WTC11 (cell line): ENCODE results near the gene FAM13A. TPM values are rescaled to one million over a fixed set of nuclear protein-coding genes. Genes with fewer than 3 reads are reported as not detected.

ENCODE experiments used
- ATAC-seq: fragments of 200-7000 bp; cut with Tn5 transposase; 2 replicates; pipeline ENCODE4 v1.10.0; 2021; ENCODE audit warnings: mild to moderate bottlenecking, moderate library complexity
- CTCF ChIA-PET: fragments of 300-600 bp; sonication (Branson Sonifier 250); formaldehyde crosslinking; loops from one replicate; lab custom pipeline; 2021; ENCODE audit warnings: antibody characterized with exemption; lab: Charles Lee
- POLR2A ChIA-PET: fragments of 350-600 bp; sonication (Branson Sonifier 250); formaldehyde crosslinking; loops from one replicate; lab custom pipeline; 2021; ENCODE audit warnings: antibody characterized with exemption; lab: Charles Lee
- DNase-seq: peaks from one replicate; pipeline ENCODE4 v3.0.0; 2021; ENCODE audit warnings: low spot score
- H3K27ac Mint-ChIP-seq: 2 replicates; pipeline ENCODE4 v1.8.0; 2021; ENCODE audit warnings: mixed read lengths
- H3K27me3 Mint-ChIP-seq: 2 replicates; pipeline ENCODE4 v1.8.0; 2021; ENCODE audit warnings: low read depth, mild to moderate bottlenecking, moderate library complexity, mixed read lengths
- H3K36me3 Mint-ChIP-seq: 2 replicates; pipeline ENCODE4 v1.8.0; 2021; ENCODE audit warnings: mixed read lengths
- H3K4me1 Mint-ChIP-seq: 2 replicates; pipeline ENCODE4 v1.8.0; 2022; ENCODE audit warnings: mixed read lengths
- H3K4me3 Mint-ChIP-seq: 2 replicates; pipeline ENCODE4 v1.8.0; 2021; ENCODE audit warnings: mild to moderate bottlenecking, moderate library complexity, mixed read lengths
- H3K9me3 Mint-ChIP-seq: 2 replicates; pipeline ENCODE4 v1.8.0; 2021; ENCODE audit warnings: mixed read lengths
- ATF1 ChIP-seq: sonication (generic); formaldehyde crosslinking; IDR thresholded peaks from 2 replicates; pipeline ENCODE4 v1.8.1; 2023; ENCODE audit warnings: mild to moderate bottlenecking, moderate library complexity, missing genetic modification reagents
- ELF4 ChIP-seq: sonication (generic); formaldehyde crosslinking; IDR thresholded peaks from 2 replicates; pipeline ENCODE4 v1.8.1; 2022; ENCODE audit warnings: low read depth, mild to moderate bottlenecking, moderate library complexity, missing genetic modification reagents
- ESRRA ChIP-seq: sonication (generic); formaldehyde crosslinking; IDR thresholded peaks from 2 replicates; pipeline ENCODE4 v1.8.1; 2022; ENCODE audit warnings: mild to moderate bottlenecking, missing genetic modification reagents, borderline replicate concordance
- FOXK1 ChIP-seq: sonication (generic); formaldehyde crosslinking; IDR thresholded peaks from 2 replicates; pipeline ENCODE4 v1.8.0; 2022; ENCODE audit warnings: mild to moderate bottlenecking, moderate library complexity, missing genetic modification reagents
- NR1H2 ChIP-seq: sonication (generic); formaldehyde crosslinking; IDR thresholded peaks from 2 replicates; pipeline ENCODE4 v1.9.0; 2021; ENCODE audit warnings: mild to moderate bottlenecking, moderate library complexity, missing genetic modification reagents
- SMAD3 ChIP-seq: sonication (generic); formaldehyde crosslinking; IDR thresholded peaks from 2 replicates; pipeline ENCODE4 v1.8.0; 2022; ENCODE audit warnings: missing genetic modification reagents, mild to moderate bottlenecking, borderline replicate concordance
- total RNA-seq: library from RNA; stranded (reverse); gene quantifications from 3 replicates; pipeline ENCODE4 v1.2.3, GENCODE V29; 2021
- TF ChIP-seq, protein P1 (sequence below): sonication (generic); formaldehyde crosslinking; IDR thresholded peaks from 2 replicates; pipeline ENCODE4 v1.8.1; 2023; ENCODE audit warnings: mild to moderate bottlenecking, moderate library complexity, missing genetic modification reagents
- TF ChIP-seq, protein P2 (sequence below): sonication (generic); formaldehyde crosslinking; IDR thresholded peaks from 2 replicates; pipeline ENCODE4 v1.8.1; 2022; ENCODE audit warnings: low read depth, mild to moderate bottlenecking, moderate library complexity, missing genetic modification reagents, borderline replicate concordance
- TF ChIP-seq, protein P3 (sequence below): sonication (generic); formaldehyde crosslinking; IDR thresholded peaks from 2 replicates; pipeline ENCODE4 v1.8.0; 2022; ENCODE audit warnings: missing genetic modification reagents
- TF ChIP-seq, protein P4 (sequence below): fragments of 250-450 bp; sonication (Bioruptor Pico); IDR thresholded peaks from 2 replicates; pipeline ENCODE4 v1.9.0; 2021; ENCODE audit warnings: moderate library complexity, mild to moderate bottlenecking, inconsistent platforms, borderline replicate concordance
- TF ChIP-seq, protein P5 (sequence below): sonication (generic); formaldehyde crosslinking; IDR thresholded peaks from 2 replicates; pipeline ENCODE4 v1.8.1; 2022; ENCODE audit warnings: missing genetic modification reagents, borderline replicate concordance
- TF ChIP-seq, protein P6 (sequence below): sonication (generic); formaldehyde crosslinking; conservative IDR thresholded peaks from 2 replicates; pipeline ENCODE4 v1.8.1; 2023; ENCODE audit warnings: mild to moderate bottlenecking, low read depth, missing genetic modification reagents, moderate library complexity

Gene FAM13A
- total RNA-seq, 1 experiment from 2014 or later, result 14.6 TPM

DNA sequence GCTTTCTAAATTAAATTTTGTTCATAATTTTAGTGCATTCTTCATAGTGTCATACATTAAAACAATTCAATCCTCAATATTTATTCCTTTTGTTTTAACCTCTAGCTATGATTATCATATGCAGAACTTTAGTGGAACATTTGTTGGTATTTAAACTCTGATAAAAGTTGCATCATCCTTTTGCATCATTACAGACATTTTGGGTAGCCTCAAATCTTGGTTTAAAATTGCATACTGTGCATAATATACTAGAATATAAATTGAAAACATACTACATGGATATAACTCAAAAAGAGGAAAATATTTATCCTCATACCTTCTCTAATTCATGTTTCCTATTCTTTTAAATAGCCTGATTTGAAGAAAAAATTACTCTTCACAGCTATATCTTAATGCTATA is 262.0 kb downstream of the FAM13A start:
- peaks cover 8% of the 10 kb centered on the region; the same call in 1 of the 2 replicates for H3K9me3 Mint-ChIP-seq
- TF ChIP-seq, protein P1, sequence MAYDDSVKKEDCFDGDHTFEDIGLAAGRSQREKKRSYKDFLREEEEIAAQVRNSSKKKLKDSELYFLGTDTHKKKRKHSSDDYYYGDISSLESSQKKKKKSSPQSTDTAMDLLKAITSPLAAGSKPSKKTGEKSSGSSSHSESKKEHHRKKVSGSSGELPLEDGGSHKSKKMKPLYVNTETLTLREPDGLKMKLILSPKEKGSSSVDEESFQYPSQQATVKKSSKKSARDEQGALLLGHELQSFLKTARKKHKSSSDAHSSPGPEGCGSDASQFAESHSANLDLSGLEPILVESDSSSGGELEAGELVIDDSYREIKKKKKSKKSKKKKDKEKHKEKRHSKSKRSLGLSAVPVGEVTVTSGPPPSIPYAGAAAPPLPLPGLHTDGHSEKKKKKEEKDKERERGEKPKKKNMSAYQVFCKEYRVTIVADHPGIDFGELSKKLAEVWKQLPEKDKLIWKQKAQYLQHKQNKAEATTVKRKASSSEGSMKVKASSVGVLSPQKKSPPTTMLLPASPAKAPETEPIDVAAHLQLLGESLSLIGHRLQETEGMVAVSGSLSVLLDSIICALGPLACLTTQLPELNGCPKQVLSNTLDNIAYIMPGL (CRISPR knock-in tag), result no peak
- TF ChIP-seq ELF4 (no peak), SMAD3 (CRISPR knock-in tag) (no peak), FOXK1 (CRISPR knock-in tag) (no peak), NR1H2 (CRISPR knock-in tag) (no peak), ATF1 (no peak), ESRRA (CRISPR knock-in tag) (no peak)
- TF ChIP-seq, protein P2, sequence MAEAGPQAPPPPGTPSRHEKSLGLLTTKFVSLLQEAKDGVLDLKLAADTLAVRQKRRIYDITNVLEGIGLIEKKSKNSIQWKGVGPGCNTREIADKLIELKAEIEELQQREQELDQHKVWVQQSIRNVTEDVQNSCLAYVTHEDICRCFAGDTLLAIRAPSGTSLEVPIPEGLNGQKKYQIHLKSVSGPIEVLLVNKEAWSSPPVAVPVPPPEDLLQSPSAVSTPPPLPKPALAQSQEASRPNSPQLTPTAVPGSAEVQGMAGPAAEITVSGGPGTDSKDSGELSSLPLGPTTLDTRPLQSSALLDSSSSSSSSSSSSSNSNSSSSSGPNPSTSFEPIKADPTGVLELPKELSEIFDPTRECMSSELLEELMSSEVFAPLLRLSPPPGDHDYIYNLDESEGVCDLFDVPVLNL, result no peak
- TF ChIP-seq, protein P3, sequence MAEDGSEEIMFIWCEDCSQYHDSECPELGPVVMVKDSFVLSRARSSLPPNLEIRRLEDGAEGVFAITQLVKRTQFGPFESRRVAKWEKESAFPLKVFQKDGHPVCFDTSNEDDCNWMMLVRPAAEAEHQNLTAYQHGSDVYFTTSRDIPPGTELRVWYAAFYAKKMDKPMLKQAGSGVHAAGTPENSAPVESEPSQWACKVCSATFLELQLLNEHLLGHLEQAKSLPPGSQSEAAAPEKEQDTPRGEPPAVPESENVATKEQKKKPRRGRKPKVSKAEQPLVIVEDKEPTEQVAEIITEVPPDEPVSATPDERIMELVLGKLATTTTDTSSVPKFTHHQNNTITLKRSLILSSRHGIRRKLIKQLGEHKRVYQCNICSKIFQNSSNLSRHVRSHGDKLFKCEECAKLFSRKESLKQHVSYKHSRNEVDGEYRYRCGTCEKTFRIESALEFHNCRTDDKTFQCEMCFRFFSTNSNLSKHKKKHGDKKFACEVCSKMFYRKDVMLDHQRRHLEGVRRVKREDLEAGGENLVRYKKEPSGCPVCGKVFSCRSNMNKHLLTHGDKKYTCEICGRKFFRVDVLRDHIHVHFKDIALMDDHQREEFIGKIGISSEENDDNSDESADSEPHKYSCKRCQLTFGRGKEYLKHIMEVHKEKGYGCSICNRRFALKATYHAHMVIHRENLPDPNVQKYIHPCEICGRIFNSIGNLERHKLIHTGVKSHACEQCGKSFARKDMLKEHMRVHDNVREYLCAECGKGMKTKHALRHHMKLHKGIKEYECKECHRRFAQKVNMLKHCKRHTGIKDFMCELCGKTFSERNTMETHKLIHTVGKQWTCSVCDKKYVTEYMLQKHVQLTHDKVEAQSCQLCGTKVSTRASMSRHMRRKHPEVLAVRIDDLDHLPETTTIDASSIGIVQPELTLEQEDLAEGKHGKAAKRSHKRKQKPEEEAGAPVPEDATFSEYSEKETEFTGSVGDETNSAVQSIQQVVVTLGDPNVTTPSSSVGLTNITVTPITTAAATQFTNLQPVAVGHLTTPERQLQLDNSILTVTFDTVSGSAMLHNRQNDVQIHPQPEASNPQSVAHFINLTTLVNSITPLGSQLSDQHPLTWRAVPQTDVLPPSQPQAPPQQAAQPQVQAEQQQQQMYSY (CRISPR knock-in tag), result no peak
- TF ChIP-seq, protein P4, sequence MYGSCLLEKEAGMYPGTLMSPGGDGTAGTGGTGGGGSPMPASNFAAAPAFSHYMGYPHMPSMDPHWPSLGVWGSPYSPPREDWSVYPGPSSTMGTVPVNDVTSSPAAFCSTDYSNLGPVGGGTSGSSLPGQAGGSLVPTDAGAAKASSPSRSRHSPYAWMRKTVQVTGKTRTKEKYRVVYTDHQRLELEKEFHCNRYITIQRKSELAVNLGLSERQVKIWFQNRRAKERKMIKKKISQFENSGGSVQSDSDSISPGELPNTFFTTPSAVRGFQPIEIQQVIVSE (CRISPR knock-in tag), result no peak
- TF ChIP-seq, protein P5, sequence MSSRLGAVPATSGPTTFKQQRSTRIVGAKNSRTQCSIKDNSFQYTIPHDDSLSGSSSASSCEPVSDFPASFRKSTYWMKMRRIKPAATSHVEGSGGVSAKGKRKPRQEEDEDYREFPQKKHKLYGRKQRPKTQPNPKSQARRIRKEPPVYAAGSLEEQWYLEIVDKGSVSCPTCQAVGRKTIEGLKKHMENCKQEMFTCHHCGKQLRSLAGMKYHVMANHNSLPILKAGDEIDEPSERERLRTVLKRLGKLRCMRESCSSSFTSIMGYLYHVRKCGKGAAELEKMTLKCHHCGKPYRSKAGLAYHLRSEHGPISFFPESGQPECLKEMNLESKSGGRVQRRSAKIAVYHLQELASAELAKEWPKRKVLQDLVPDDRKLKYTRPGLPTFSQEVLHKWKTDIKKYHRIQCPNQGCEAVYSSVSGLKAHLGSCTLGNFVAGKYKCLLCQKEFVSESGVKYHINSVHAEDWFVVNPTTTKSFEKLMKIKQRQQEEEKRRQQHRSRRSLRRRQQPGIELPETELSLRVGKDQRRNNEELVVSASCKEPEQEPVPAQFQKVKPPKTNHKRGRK, result no peak
- TF ChIP-seq, protein P6, sequence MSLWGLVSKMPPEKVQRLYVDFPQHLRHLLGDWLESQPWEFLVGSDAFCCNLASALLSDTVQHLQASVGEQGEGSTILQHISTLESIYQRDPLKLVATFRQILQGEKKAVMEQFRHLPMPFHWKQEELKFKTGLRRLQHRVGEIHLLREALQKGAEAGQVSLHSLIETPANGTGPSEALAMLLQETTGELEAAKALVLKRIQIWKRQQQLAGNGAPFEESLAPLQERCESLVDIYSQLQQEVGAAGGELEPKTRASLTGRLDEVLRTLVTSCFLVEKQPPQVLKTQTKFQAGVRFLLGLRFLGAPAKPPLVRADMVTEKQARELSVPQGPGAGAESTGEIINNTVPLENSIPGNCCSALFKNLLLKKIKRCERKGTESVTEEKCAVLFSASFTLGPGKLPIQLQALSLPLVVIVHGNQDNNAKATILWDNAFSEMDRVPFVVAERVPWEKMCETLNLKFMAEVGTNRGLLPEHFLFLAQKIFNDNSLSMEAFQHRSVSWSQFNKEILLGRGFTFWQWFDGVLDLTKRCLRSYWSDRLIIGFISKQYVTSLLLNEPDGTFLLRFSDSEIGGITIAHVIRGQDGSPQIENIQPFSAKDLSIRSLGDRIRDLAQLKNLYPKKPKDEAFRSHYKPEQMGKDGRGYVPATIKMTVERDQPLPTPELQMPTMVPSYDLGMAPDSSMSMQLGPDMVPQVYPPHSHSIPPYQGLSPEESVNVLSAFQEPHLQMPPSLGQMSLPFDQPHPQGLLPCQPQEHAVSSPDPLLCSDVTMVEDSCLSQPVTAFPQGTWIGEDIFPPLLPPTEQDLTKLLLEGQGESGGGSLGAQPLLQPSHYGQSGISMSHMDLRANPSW (CRISPR knock-in tag), result no peak
- TF ChIP-seq, all 79 proteins: peak for 0
- ChIA-PET POLR2A (no interaction called here), CTCF (interaction anchor here (0.6 to 1.8 kb wide), 2 partner anchors 93 to 122 kb away, joined by 3 to 6 read pairs; no protein-coding TSS in a partner anchor)
- H3K27ac Mint-ChIP-seq, result no peak overlapping the region
- DNase-seq (no peak), ATAC-seq (no peak)
- H3K4me1 Mint-ChIP-seq, result peaks cover 21% of the 10 kb centered on the region
- H3K27me3 Mint-ChIP-seq, result no peaks in the 10 kb centered on the region
- peaks cover 5% of the 10 kb centered on the region; the same call in 1 of the 2 replicates for H3K36me3 Mint-ChIP-seq
- no peak overlapping the region for H3K4me3 Mint-ChIP-seq
